ENCODE results near the gene OBP2A.

DNA sequence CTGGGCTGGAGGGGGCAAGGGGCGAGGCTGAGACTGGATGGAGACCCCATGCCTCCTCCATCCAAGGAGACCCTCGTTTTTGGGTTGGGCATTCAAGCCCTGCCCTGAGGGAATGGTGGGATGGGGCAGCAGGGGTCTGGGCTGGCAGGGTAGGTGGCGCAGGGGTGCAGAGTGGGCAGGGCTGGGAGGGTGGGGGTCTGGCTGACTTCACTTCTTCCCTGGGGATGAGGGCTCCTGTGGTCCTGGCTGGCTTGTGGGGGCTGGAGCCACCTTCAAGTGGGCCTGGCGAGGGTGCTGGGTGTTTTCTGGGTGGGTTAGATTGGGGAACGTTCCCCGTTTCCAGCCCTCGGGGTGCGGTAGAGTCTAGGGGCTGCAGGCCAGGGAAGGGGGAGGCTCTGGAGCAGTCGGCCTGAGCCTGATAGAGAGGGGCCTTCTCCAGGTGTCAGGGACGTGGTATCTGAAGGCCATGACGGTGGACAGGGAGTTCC is 24.3 kb upstream of the OBP2A start:
- TF ChIP-seq, protein P1, sequence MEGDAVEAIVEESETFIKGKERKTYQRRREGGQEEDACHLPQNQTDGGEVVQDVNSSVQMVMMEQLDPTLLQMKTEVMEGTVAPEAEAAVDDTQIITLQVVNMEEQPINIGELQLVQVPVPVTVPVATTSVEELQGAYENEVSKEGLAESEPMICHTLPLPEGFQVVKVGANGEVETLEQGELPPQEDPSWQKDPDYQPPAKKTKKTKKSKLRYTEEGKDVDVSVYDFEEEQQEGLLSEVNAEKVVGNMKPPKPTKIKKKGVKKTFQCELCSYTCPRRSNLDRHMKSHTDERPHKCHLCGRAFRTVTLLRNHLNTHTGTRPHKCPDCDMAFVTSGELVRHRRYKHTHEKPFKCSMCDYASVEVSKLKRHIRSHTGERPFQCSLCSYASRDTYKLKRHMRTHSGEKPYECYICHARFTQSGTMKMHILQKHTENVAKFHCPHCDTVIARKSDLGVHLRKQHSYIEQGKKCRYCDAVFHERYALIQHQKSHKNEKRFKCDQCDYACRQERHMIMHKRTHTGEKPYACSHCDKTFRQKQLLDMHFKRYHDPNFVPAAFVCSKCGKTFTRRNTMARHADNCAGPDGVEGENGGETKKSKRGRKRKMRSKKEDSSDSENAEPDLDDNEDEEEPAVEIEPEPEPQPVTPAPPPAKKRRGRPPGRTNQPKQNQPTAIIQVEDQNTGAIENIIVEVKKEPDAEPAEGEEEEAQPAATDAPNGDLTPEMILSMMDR (IDR thresholded peaks at IDR 0.05), result no peak
- TF ChIP-seq POLR2A (IDR thresholded peaks at IDR 0.05), result no peak
